Glomerular visceral epithelial cell (primary cell): ENCODE results near the gene RSBN1.
"Not testable (repeated sequence)": the region's sequence is repeated elsewhere in the genome, so short reads cannot be mapped to it uniquely, and the experiment has no call there.

ENCODE experiments used
- DNase-seq: peaks from one replicate; pipeline ENCODE4 v3.0.0-alpha.2; 2016; ENCODE audit errors: extremely low spot score

Gene RSBN1

GRCh38 chr1:113782406-113782805, 29.9 kb downstream of the RSBN1 start:
- no peak for DNase-seq

- DNase-seq: no peak
Observed at GRCh38 chr1:113780374-113781146, 31.7 kb downstream of the RSBN1 start.

GRCh38 chr1:113779542-113779941, 32.7 kb downstream of the RSBN1 start:
- DNase-seq: no peak

- DNase-seq: no peak
Observed at GRCh38 chr1:113777561-113777960, 34.7 kb downstream of the RSBN1 start.

GRCh38 chr1:113770031-113770430, 42.2 kb downstream of the RSBN1 start:
- no peak for DNase-seq

GRCh38 chr1:113769601-113769970, 42.7 kb downstream of the RSBN1 start:
- no peak for DNase-seq

GRCh38 chr1:113768916-113769600, 43.2 kb downstream of the RSBN1 start:
- no peak for DNase-seq

GRCh38 chr1:113765306-113766230, 46.7 kb downstream of the RSBN1 start:
- DNase-seq: no peak

GRCh38 chr1:113763661-113764060, 48.6 kb downstream of the RSBN1 start:
- DNase-seq: no peak

GRCh38 chr1:113761937-113762336, 50.3 kb downstream of the RSBN1 start:
- no peak for DNase-seq

- DNase-seq: no peak
Observed at GRCh38 chr1:113760102-113761080, 51.9 kb downstream of the RSBN1 start.

- DNase-seq: peak; percentile 88
Observed at GRCh38 chr1:113759333-113760101, 52.8 kb downstream of the RSBN1 start, which contains the start of gene PHTF1. TSS of gene PHTF1 (minus strand) at chr1:113759486. CDS start at chr1:113758703, 783 bp downstream.

- DNase-seq: peak; percentile 74
Observed at GRCh38 chr1:113758631-113759332, 53.5 kb downstream of the RSBN1 start.

GRCh38 chr1:113756461-113756860, 55.8 kb downstream of the RSBN1 start:
- DNase-seq: no peak

GRCh38 chr1:113753333-113753732, 58.9 kb downstream of the RSBN1 start:
- not testable (repeated sequence) for DNase-seq

GRCh38 chr1:113751516-113751915, 60.8 kb downstream of the RSBN1 start:
- DNase-seq: no peak

GRCh38 chr1:113751114-113751513, 61.2 kb downstream of the RSBN1 start:
- DNase-seq: no peak

- DNase-seq: no peak
Observed at GRCh38 chr1:113749402-113749801, 62.9 kb downstream of the RSBN1 start.

GRCh38 chr1:113747376-113747775, 64.9 kb downstream of the RSBN1 start:
- DNase-seq: peak; percentile 4

GRCh38 chr1:113745425-113745824, 66.9 kb downstream of the RSBN1 start:
- no peak for DNase-seq
